Measurements from ENCODE around the gene HOXB3. TPM values are rescaled to one million over a fixed set of nuclear protein-coding genes. Genes with fewer than 3 reads are reported as not detected.
A peak's percentile ranks its signal among the peaks of the same experiment; 100 is the strongest.

Gene HOXB3
- total and polyA plus RNA-seq, 8 donors: 1.1 to 5.6 (median 2.0) TPM

DNA sequence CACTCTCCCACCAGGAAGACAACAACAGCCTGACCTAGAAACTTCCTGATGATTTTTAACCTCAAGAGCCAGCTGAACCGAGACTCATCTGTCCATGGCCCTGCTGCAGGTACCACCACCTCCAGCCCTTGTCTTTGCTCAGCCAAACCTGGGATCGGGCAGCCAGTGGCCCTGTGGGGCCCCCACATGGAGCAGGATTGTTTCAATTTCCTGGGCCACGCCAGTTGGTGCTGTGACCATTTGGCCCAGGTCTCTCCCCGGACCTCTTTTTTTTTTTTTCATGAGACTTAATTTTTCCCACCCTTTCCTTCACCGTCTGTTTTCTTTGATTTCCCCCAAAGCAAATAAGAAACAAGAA lies 36.9 kb downstream of the HOXB3 start:
- no peak overlapping the region for H3K4me3 ChIP-seq
- WGBS, 2 donors: 53 to 55% methylated on average over 5 of the region's 5 CpGs
- H3K4me1 ChIP-seq: no peaks in the 10 kb centered on the region
- FAIRE-seq: no peak
- no peak for ATAC-seq
- no peaks in the 10 kb centered on the region for H3K36me3 ChIP-seq
- H3K9me3 ChIP-seq: no peaks in the 10 kb centered on the region
- H3K27ac ChIP-seq: no peak overlapping the region
- peak in 1 of 6 donors; percentile 15 for DNase-seq
- TF ChIP-seq, protein P1, sequence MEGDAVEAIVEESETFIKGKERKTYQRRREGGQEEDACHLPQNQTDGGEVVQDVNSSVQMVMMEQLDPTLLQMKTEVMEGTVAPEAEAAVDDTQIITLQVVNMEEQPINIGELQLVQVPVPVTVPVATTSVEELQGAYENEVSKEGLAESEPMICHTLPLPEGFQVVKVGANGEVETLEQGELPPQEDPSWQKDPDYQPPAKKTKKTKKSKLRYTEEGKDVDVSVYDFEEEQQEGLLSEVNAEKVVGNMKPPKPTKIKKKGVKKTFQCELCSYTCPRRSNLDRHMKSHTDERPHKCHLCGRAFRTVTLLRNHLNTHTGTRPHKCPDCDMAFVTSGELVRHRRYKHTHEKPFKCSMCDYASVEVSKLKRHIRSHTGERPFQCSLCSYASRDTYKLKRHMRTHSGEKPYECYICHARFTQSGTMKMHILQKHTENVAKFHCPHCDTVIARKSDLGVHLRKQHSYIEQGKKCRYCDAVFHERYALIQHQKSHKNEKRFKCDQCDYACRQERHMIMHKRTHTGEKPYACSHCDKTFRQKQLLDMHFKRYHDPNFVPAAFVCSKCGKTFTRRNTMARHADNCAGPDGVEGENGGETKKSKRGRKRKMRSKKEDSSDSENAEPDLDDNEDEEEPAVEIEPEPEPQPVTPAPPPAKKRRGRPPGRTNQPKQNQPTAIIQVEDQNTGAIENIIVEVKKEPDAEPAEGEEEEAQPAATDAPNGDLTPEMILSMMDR (IDR thresholded peaks at IDR 0.05): no peak
- H3K27me3 ChIP-seq: peaks cover 0 to 28% (median 0%) of the 10 kb centered on the region in 4 donors
- intact Hi-C loops (cut with DNase I): no loop called here

DNA sequence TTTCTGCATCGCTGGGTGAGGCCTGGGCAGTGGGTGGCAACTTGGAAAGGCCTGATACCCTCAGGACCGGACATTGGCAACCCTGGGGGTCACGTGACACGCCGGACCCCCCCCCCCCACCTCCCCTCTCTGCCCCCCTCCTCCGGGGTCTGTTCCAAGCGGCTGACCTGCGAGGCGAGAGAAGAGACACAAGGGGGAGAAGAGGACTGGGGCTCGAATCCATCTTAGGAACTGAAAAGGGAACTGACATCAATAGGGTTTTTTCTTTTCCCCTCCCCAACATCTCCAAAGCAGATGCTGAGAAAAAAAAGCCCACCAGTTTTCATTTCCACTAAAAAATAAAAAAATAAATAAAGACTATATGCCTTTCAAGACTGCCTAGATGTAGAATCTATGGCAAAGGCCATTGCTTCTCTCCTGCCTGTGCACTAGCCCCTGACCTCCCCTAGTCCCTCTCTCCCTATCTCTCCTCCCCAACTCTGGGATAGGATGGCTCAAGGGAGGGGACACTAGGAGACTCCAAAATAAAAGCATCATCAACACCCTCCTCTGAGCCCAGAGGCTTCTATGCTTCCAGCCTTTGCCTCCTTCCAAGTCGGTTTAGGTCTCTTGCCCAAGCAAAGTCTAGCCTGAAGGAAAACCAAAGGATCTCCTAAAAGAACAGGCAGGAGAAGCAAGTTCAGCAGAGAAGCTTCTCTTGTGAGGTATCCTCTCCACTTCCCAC lies 37.4 kb downstream of the HOXB3 start:
- Histone ChIP-seq H3K4me1 (no peaks in the 10 kb centered on the region), H3K27ac (no peak overlapping the region), H3K27me3 (peaks cover 0 to 28% (median 2%) of the 10 kb centered on the region in 4 donors), H3K4me3 (no peak overlapping the region), H3K36me3 (no peaks in the 10 kb centered on the region), H3K9me3 (no peaks in the 10 kb centered on the region)
- FAIRE-seq (no peak), DNase-seq (no peak), ATAC-seq (peak in 2 of 4 donors; percentile 20 to 33)
- intact Hi-C loops (cut with DNase I): no loop called here
- TF ChIP-seq, protein P1 (IDR thresholded peaks at IDR 0.05): no peak
- WGBS, 2 donors: 27 to 29% methylated on average over 7 to 10 of the region's 11 CpGs

DNA sequence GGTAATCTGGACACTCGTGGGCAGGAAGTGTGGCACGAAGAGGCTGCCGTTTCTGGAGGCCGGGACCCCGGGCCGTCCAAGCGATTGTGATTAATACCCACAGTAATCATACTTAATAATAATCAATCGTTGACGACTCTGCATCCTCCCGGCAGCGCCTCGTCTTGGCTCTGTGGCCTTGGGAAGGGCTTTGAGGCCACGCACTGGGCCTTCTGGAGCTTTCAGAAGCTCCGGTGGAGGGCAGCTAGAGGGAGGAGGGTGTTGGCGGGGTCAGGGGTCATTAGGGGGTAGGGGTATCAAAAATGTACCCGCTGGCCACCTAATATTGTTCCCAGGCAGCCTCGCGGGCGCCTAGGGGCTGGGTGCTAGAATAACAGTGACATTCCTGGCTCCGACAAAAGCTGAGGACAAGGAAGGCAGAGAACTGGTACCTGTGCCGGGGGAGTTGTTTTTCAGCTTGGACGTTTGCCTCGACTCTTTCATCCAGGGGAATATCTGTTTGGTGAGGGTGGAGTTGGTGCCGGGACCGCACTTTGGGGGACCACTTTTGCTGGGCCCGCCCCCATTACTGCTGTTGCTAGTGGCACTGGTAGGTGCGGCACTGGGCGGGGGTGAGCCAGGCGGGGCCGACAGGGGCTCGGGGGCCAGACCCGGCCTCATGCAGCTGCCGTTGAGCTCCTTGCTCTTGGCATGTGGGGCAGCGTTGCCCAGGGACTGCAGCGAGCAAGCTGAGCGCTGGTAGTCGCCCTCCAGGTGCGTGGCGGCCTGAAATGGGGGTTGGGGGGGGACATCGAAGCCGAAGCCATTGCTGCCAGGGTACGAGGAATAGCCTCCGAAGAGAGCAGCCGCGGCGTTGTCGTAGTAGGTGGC lies 38.2 kb downstream of the HOXB3 start:
- 24 to 30% methylated on average over 47 of the region's 47 CpGs for WGBS, 2 donors
- TF ChIP-seq, protein P1 (IDR thresholded peaks at IDR 0.05): no peak
- no peak overlapping the region for H3K27ac ChIP-seq
- FAIRE-seq: no peak
- no peaks in the 10 kb centered on the region for H3K36me3 ChIP-seq
- no peak for ATAC-seq
- peaks cover 0 to 28% (median 2%) of the 10 kb centered on the region in 4 donors for H3K27me3 ChIP-seq
- H3K9me3 ChIP-seq: no peaks in the 10 kb centered on the region
- H3K4me1 ChIP-seq: no peaks in the 10 kb centered on the region
- H3K4me3 ChIP-seq: no peak overlapping the region
- intact Hi-C loops (cut with DNase I): no loop called here
- DNase-seq: peak in 1 of 6 donors; percentile 71

DNA sequence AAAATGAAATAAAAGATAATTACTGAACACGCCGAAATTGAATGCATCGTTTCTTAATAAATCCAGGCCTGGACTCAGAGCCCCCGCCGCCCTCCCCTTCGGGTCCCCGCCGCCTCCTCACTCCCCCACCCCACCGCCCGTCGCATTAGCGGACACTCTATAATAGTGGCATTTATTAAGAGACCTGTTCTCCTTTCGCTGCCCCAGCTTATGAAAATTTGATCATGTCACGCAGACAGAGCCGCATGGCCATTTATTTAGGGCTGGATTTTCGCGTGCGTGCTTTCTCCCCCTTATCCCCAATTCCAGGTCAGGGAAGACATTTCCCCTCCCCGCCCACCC lies 38.9 kb downstream of the HOXB3 start:
- 12 to 24% methylated on average over 19 of the region's 19 CpGs for WGBS, 2 donors
- intact Hi-C loops (cut with DNase I): no loop called here
- Histone ChIP-seq H3K27me3 (peaks cover 0 to 28% (median 2%) of the 10 kb centered on the region in 4 donors), H3K4me3 (peak overlapping the region in 1 of 4 donors; percentile 20), H3K9me3 (no peaks in the 10 kb centered on the region), H3K4me1 (no peaks in the 10 kb centered on the region), H3K27ac (no peak overlapping the region), H3K36me3 (no peaks in the 10 kb centered on the region)
- TF ChIP-seq, protein P1 (IDR thresholded peaks at IDR 0.05): no peak
- ATAC-seq (no peak), FAIRE-seq (no peak), DNase-seq (no peak)

Measured in pancreas (tissue), 10 donors.